ENCODE measurements around the gene TOPBP1.
"Not testable (repeated sequence)": the region's sequence is repeated elsewhere in the genome, so short reads cannot be mapped to it uniquely, and the experiment has no call there.

Gene TOPBP1

GRCh38 chr3:133568294-133569014 is 93.3 kb downstream of the TOPBP1 start:
- no peak for DNase-seq

GRCh38 chr3:133563816-133564215 is 97.9 kb downstream of the TOPBP1 start:
- DNase-seq: no peak

DNA sequence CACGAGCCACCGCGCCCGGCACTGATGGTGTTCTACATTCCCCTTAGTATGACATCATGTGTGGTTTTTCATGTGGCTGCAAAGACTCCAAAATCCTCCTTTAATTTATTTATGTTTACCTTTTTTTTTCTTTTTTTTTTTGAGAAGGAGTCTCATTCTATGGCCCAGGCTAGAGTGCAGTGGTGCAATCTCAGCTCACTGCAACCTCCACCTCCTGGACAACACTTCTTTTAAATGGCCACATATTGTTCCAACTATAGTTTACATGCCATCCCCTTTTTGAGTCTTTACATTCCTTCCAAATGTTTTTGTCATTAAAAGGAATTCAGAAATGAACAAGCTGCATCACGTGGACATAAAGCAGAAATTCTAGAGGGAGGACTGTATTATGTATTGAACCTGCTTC is 98.6 kb downstream of the TOPBP1 start:
- no peak for DNase-seq

GRCh38 chr3:133562376-133562775 is 99.4 kb downstream of the TOPBP1 start:
- DNase-seq: no peak

DNA sequence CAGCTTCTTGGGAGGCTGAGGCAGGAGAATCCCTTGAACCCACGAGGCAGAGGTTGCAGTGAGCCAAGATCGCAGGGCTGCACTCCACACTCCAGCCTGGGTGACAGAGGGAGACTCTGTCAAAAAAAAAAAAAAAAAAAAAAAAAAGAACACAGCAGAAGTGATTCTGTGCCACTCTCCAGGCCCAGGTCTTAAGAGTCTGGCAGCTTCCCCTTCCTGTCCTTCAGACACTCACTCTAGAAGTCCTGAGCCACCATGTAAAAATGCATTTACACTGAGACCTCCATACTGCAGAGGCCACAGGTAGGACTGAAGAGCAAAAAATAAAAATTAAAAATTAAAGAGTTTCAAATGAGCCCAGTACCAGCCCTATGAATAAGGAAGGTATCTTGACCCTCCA is 100.1 kb downstream of the TOPBP1 start:
- no peak for DNase-seq

DNA sequence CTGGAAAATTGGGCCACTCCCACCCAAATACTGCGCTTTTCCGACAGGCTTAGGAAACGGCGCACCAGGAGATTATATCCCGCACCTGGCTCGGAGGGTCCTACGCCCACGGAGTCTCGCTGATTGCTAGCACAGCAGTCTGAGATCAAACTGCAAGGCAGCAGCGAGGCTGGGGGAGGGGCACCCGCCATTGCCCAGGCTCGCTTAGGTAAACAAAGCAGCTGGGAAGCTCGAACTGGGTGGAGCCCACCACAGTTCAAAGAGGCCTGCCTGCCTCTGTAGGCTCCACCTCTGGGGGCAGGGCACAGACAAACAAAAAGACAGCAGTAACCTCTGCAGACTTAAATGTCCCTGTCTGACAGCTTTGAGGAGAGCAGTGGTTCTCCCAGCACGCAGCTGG is 110.2 kb downstream of the TOPBP1 start:
- DNase-seq: not testable (repeated sequence)
